ENCODE results near the gene SMPD4. TPM values are rescaled to one million over a fixed set of nuclear protein-coding genes. Genes with fewer than 3 reads are reported as not detected.
"Not testable (repeated sequence)": the region's sequence is repeated elsewhere in the genome, so short reads cannot be mapped to it uniquely, and the experiment has no call there.

Gene SMPD4
- polyA plus RNA-seq, 1 donor from 2014 or later = 40.6 TPM

DNA sequence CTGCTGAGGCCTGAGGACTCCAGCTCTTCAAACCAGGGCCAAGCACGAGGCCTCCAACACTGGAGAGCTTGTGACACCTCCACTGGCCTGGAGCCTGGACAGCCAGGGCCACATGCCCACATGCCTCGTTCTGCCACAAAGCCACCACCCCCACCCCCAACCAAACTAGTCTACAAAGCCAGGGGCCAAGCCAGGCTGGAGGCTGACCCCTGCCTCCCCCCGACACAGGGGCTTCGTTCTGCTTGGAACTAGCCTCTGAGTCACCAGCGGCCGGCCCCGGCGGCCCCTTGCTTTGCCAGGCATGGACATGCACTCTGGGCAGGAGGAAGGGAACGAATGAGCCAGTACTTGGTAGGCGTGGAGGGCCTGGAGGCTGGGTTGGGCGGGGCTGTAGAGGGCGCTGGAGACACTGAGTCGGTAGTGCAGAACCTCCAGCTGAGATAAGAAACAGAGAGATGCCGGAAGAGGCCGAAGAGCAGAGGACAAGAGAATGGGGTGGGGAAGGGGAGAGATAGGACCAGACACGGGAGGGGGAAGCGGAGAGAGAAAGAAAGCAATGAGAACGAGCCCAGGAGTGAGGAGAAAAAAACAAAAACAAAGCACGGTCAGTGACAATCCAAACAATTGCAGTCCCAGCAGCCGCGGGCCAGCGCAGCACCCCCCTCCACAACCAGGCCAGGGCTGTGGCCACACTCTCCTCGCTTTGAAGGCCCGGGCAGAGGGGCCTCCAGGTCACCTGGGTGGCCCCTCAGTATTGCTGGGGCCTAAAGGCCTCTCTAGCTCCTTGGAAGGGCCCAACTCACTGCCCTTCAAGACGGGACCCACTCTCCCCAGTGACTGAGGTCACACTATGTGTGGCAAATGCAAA is 20.3 kb downstream of the SMPD4 start:
- not testable (repeated sequence) for H3K36me3 ChIP-seq (ENCODE audit: insufficient read depth, low read length)

DNA sequence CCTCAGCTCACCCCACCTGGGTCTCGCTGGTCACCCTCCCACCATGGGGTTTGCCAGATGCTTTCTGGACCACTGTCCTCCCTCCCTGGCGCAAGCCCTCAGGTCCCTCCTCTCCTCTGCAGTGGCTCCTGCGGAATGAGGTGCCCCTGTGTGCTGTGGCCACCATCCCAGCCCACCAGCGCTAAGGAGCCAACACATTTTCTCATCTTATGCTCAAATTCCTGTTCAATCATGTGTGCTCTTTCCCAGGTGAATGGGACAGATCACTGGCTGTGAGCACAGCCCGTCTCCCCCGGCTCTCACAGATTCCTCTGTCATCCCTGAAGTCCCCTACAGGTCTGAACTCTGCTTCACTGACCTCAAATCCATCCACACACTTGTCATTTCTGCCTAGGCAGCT is 21.3 kb downstream of the SMPD4 start:
- Histone ChIP-seq H3K27ac (ENCODE audit: low read length) (no peak overlapping the region), H4K20me1 (ENCODE audit: insufficient read depth) (no peaks in the 10 kb centered on the region), H3K9me2 (ENCODE audit: insufficient read depth, low read length) (no peaks in the 10 kb centered on the region), H3K36me3 (ENCODE audit: insufficient read depth, low read length) (no peaks in the 10 kb centered on the region), H3K4me2 (ENCODE audit: low read length) (no peak overlapping the region), H3K9me3 (ENCODE audit: low read length) (no peaks in the 10 kb centered on the region), H3K4me3 (ENCODE audit: low read length) (no peak overlapping the region), H2AFZ (ENCODE audit: low read depth, low read length) (no peak overlapping the region), H3K27me3 (ENCODE audit: insufficient read depth, low read depth, low read length) (no peaks in the 10 kb centered on the region), H3K79me2 (replicated peaks; ENCODE audit: insufficient read depth, low read length) (no peaks in the 10 kb centered on the region), H3K9ac (ENCODE audit: low read length) (no peak overlapping the region), H3F3A (ENCODE audit: insufficient read depth, low read length, poor library complexity, severe bottlenecking) (no peaks in the 10 kb centered on the region)
- no peak for TF ChIP-seq MXI1 (conservative IDR thresholded peaks at IDR 0.05; ENCODE audit: poor library complexity, severe bottlenecking)

More for the DNA sequence above, 20.3 kb downstream of the SMPD4 start:
- not testable (repeated sequence) for H2AFZ ChIP-seq (ENCODE audit: low read depth, low read length); H3K4me2 ChIP-seq (ENCODE audit: low read length); H4K20me1 ChIP-seq (ENCODE audit: insufficient read depth); H3K9ac ChIP-seq (ENCODE audit: low read length); H3K9me2 ChIP-seq (ENCODE audit: insufficient read depth, low read length); H3K4me3 ChIP-seq (ENCODE audit: low read length); H3K79me2 ChIP-seq (replicated peaks; ENCODE audit: insufficient read depth, low read length); H3K27ac ChIP-seq (ENCODE audit: low read length); H3K9me3 ChIP-seq (ENCODE audit: low read length); H3K27me3 ChIP-seq (ENCODE audit: insufficient read depth, low read depth, low read length); H3F3A ChIP-seq (ENCODE audit: insufficient read depth, low read length, poor library complexity, severe bottlenecking)

DNA sequence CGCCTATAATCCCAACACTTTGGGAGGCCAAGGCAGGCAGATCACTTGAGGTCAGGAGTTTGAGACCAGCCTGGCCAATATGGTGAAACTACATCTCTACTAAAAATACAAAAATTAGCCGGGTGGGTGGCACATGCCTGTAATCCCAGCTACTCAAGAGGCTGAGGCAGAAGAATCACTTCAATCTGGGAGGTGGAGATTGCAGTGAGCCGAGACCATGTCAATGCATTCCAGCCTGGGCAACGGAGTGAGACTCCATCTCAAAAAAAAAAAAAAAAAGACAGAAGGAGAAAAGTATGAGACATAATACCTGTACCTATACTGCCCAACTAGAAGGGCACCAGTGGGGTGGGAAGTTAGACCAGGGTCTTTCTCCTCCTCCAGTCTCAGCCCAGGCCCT is 22.0 kb downstream of the SMPD4 start:
- H3K9ac ChIP-seq (ENCODE audit: low read length); H2AFZ ChIP-seq (ENCODE audit: low read depth, low read length); H3K36me3 ChIP-seq (ENCODE audit: insufficient read depth, low read length); H3K27me3 ChIP-seq (ENCODE audit: insufficient read depth, low read depth, low read length); H3K9me2 ChIP-seq (ENCODE audit: insufficient read depth, low read length); H3K4me3 ChIP-seq (ENCODE audit: low read length); H3F3A ChIP-seq (ENCODE audit: insufficient read depth, low read length, poor library complexity, severe bottlenecking); H3K4me2 ChIP-seq (ENCODE audit: low read length); H4K20me1 ChIP-seq (ENCODE audit: insufficient read depth); H3K79me2 ChIP-seq (replicated peaks; ENCODE audit: insufficient read depth, low read length); H3K27ac ChIP-seq (ENCODE audit: low read length); H3K9me3 ChIP-seq (ENCODE audit: low read length): not testable (repeated sequence)

DNA sequence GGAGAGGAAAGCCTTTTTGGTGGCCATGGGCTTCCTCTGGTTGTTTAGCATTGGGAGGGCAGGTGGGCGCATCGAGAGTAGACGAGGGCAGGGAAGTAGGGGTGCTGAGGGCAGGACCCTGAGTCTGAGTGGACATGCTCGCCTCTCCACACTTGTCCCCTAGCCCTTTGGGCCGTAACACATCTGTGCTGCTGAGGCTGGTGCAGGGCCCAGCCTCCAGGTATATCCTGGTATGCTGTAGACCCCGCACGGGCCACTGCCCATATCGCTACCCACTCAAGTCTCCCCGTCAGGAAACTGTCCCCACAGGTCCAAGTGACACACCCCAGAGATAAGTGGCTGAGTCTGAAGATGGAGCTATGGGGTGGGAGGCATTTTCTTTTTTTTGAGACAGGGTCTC is 22.8 kb downstream of the SMPD4 start:
- Histone ChIP-seq H3K9me2 (ENCODE audit: insufficient read depth, low read length) (no peaks in the 10 kb centered on the region), H2AFZ (ENCODE audit: low read depth, low read length) (no peak overlapping the region), H3K27me3 (ENCODE audit: insufficient read depth, low read depth, low read length) (no peaks in the 10 kb centered on the region), H3K79me2 (replicated peaks; ENCODE audit: insufficient read depth, low read length) (no peaks in the 10 kb centered on the region), H3K9me3 (ENCODE audit: low read length) (no peaks in the 10 kb centered on the region), H3K4me2 (ENCODE audit: low read length) (no peak overlapping the region), H4K20me1 (ENCODE audit: insufficient read depth) (no peaks in the 10 kb centered on the region), H3K9ac (ENCODE audit: low read length) (no peak overlapping the region), H3K36me3 (ENCODE audit: insufficient read depth, low read length) (no peaks in the 10 kb centered on the region), H3K27ac (ENCODE audit: low read length) (no peak overlapping the region), H3K4me3 (ENCODE audit: low read length) (no peak overlapping the region), H3F3A (ENCODE audit: insufficient read depth, low read length, poor library complexity, severe bottlenecking) (no peaks in the 10 kb centered on the region)
- TF ChIP-seq POLR2AphosphoS5 (IDR thresholded peaks at IDR 0.05) (no peak), MXI1 (conservative IDR thresholded peaks at IDR 0.05; ENCODE audit: poor library complexity, severe bottlenecking) (no peak), EZH2 (IDR thresholded peaks at IDR 0.05; ENCODE audit: borderline replicate concordance, insufficient read depth, low read length, poor library complexity, severe bottlenecking) (no peak), RAD21 (conservative IDR thresholded peaks at IDR 0.05) (no peak), SMC3 (conservative IDR thresholded peaks at IDR 0.05; ENCODE audit: poor library complexity) (no peak), TAF1 (IDR thresholded peaks at IDR 0.05; ENCODE audit: low read depth) (no peak), EP300 (conservative IDR thresholded peaks at IDR 0.05; ENCODE audit: poor library complexity, severe bottlenecking) (no peak)
- TF ChIP-seq, protein P1, sequence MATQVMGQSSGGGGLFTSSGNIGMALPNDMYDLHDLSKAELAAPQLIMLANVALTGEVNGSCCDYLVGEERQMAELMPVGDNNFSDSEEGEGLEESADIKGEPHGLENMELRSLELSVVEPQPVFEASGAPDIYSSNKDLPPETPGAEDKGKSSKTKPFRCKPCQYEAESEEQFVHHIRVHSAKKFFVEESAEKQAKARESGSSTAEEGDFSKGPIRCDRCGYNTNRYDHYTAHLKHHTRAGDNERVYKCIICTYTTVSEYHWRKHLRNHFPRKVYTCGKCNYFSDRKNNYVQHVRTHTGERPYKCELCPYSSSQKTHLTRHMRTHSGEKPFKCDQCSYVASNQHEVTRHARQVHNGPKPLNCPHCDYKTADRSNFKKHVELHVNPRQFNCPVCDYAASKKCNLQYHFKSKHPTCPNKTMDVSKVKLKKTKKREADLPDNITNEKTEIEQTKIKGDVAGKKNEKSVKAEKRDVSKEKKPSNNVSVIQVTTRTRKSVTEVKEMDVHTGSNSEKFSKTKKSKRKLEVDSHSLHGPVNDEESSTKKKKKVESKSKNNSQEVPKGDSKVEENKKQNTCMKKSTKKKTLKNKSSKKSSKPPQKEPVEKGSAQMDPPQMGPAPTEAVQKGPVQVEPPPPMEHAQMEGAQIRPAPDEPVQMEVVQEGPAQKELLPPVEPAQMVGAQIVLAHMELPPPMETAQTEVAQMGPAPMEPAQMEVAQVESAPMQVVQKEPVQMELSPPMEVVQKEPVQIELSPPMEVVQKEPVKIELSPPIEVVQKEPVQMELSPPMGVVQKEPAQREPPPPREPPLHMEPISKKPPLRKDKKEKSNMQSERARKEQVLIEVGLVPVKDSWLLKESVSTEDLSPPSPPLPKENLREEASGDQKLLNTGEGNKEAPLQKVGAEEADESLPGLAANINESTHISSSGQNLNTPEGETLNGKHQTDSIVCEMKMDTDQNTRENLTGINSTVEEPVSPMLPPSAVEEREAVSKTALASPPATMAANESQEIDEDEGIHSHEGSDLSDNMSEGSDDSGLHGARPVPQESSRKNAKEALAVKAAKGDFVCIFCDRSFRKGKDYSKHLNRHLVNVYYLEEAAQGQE (IDR thresholded peaks at IDR 0.05; ENCODE audit: borderline replicate concordance) = no peak
- TF ChIP-seq, protein P2, sequence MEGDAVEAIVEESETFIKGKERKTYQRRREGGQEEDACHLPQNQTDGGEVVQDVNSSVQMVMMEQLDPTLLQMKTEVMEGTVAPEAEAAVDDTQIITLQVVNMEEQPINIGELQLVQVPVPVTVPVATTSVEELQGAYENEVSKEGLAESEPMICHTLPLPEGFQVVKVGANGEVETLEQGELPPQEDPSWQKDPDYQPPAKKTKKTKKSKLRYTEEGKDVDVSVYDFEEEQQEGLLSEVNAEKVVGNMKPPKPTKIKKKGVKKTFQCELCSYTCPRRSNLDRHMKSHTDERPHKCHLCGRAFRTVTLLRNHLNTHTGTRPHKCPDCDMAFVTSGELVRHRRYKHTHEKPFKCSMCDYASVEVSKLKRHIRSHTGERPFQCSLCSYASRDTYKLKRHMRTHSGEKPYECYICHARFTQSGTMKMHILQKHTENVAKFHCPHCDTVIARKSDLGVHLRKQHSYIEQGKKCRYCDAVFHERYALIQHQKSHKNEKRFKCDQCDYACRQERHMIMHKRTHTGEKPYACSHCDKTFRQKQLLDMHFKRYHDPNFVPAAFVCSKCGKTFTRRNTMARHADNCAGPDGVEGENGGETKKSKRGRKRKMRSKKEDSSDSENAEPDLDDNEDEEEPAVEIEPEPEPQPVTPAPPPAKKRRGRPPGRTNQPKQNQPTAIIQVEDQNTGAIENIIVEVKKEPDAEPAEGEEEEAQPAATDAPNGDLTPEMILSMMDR (IDR thresholded peaks at IDR 0.05; ENCODE audit: poor library complexity, severe bottlenecking) = no peak

All from neural cell (in vitro differentiated cells).